Middle frontal gyrus (tissue), 1 donor: ENCODE measurements around the gene LGALS7.
"Not testable (repeated sequence)": the region's sequence is repeated elsewhere in the genome, so short reads cannot be mapped to it uniquely, and the experiment has no call there.

Experiments used
- DNase-seq: peaks from one replicate; pipeline ENCODE4 v3.0.0-alpha.2; 2015; ENCODE audit warnings: low spot score; ENCODE audit errors: extremely low spot score

The LGALS7 gene

GRCh38 chr19:38800577-38801347 is 27.4 kb upstream of the LGALS7 start:
- DNase-seq = no peak

- DNase-seq = no peak
These were observed 25.8 kb upstream of the LGALS7 start for GRCh38 chr19:38799104-38799503.

GRCh38 chr19:38797781-38798180 is 24.5 kb upstream of the LGALS7 start:
- not testable (repeated sequence) for DNase-seq

- no peak for DNase-seq
These were observed 22.8 kb upstream of the LGALS7 start for GRCh38 chr19:38796154-38796553.

- no peak for DNase-seq
These were observed 22.2 kb upstream of the LGALS7 start for GRCh38 chr19:38795549-38795948.

- DNase-seq = no peak
These were observed 20.4 kb upstream of the LGALS7 start for GRCh38 chr19:38793671-38794070.

- no peak for DNase-seq
These were observed 19.9 kb upstream of the LGALS7 start for GRCh38 chr19:38793177-38793576.

GRCh38 chr19:38792250-38793111 is 19.2 kb upstream of the LGALS7 start:
- no peak for DNase-seq

GRCh38 chr19:38791451-38792064 is 18.2 kb upstream of the LGALS7 start:
- not testable (repeated sequence) for DNase-seq

GRCh38 chr19:38790507-38791403 is 17.4 kb upstream of the LGALS7 start:
- not testable (repeated sequence) for DNase-seq

- DNase-seq = no peak
These were observed 15.3 kb upstream of the LGALS7 start, which contains the start of gene LGALS7B for GRCh38 chr19:38788478-38789243. Gene LGALS7B (plus strand): TSS chr19:38789200. CDS start chr19:38789227, 27 bp downstream.

- no peak for DNase-seq
These were observed 13.4 kb upstream of the LGALS7 start for GRCh38 chr19:38786572-38787265.

- not testable (repeated sequence) for DNase-seq
These were observed 12.7 kb upstream of the LGALS7 start for GRCh38 chr19:38786061-38786460.

GRCh38 chr19:38785187-38785699 is 11.9 kb upstream of the LGALS7 start:
- no peak for DNase-seq

- no peak for DNase-seq
These were observed 10.9 kb upstream of the LGALS7 start for GRCh38 chr19:38784224-38784623.

- DNase-seq = not testable (repeated sequence)
These were observed 8.9 kb upstream of the LGALS7 start for GRCh38 chr19:38782212-38782611.

GRCh38 chr19:38781058-38781457 is 7.7 kb upstream of the LGALS7 start:
- no peak for DNase-seq

GRCh38 chr19:38780443-38780842 is 7.1 kb upstream of the LGALS7 start:
- no peak for DNase-seq

- DNase-seq = no peak
These were observed 5.4 kb upstream of the LGALS7 start for GRCh38 chr19:38778733-38779132.
